Smooth muscle cell (in vitro differentiated cells): Measurements from ENCODE around the gene IAPP. TPM values are rescaled to one million over a fixed set of nuclear protein-coding genes. Genes with fewer than 3 reads are reported as not detected.
"Not testable (repeated sequence)": the region's sequence is repeated elsewhere in the genome, so short reads cannot be mapped to it uniquely, and the experiment has no call there.

Source experiments
- DNase-seq: peaks from one replicate; lab custom pipeline; 2025; ENCODE audit not compliant: unreplicated experiment; lab: John Stamatoyannopoulos, UW
- H2AFZ ChIP-seq: fragments of 200-600 bp; sonication (generic); 2 replicates; pipeline ENCODE4 v1.6.0; 2016; ENCODE audit warnings: antibody characterized with exemption, low read depth, mild to moderate bottlenecking
- H3F3A ChIP-seq: fragments of 200-600 bp; sonication (generic); 2 replicates; pipeline ENCODE4 v1.6.0; 2017; ENCODE audit warnings: antibody characterized with exemption, low read depth
- H3K27ac ChIP-seq: fragments of 200-600 bp; sonication (generic); 2 replicates; pipeline ENCODE4 v1.5.1; 2016; ENCODE audit warnings: low read depth, mild to moderate bottlenecking
- H3K27me3 ChIP-seq: fragments of 200-600 bp; sonication (generic); 2 replicates; pipeline ENCODE4 v1.6.1; 2016; ENCODE audit warnings: low read depth, mild to moderate bottlenecking
- H3K36me3 ChIP-seq: fragments of 200-600 bp; sonication (generic); 2 replicates; pipeline ENCODE4 v1.5.1; 2016; ENCODE audit warnings: low read depth
- H3K4me1 ChIP-seq: fragments of 200-600 bp; sonication (generic); 2 replicates; pipeline ENCODE4 v1.5.1; 2016; ENCODE audit warnings: low read depth
- H3K4me2 ChIP-seq: fragments of 200-600 bp; sonication (generic); 2 replicates; pipeline ENCODE4 v1.6.0; 2016; ENCODE audit warnings: mild to moderate bottlenecking
- H3K4me3 ChIP-seq: fragments of 200-600 bp; sonication (generic); 2 replicates; pipeline ENCODE4 v1.5.1; 2016; ENCODE audit warnings: mild to moderate bottlenecking
- H3K79me2 ChIP-seq: fragments of 200-600 bp; sonication (generic); 2 replicates; pipeline ENCODE4 v1.6.0; 2016; ENCODE audit warnings: low read depth, mild to moderate bottlenecking
- H3K9ac ChIP-seq: fragments of 200-600 bp; sonication (generic); 2 replicates; pipeline ENCODE4 v1.6.0; 2016; ENCODE audit warnings: low read depth
- H3K9me3 ChIP-seq: fragments of 200-600 bp; sonication (generic); replicated peaks from 2 replicates; pipeline ENCODE4 v1.5.1; 2016; ENCODE audit warnings: low read depth
- H4K20me1 ChIP-seq: fragments of 200-600 bp; sonication (generic); 2 replicates; pipeline ENCODE4 v1.6.0; 2016; ENCODE audit warnings: low read depth
- CTCF ChIP-seq: fragments of 200-600 bp; sonication (generic); IDR thresholded peaks from 2 replicates; pipeline ENCODE4 v1.5.1; 2017; ENCODE audit warnings: borderline replicate concordance, mild to moderate bottlenecking, antibody characterized with exemption; ENCODE audit not compliant: insufficient read depth, poor library complexity, severe bottlenecking
- WGBS: methylation state at CpG from one replicate; pipeline ENCODE4 v1.1.7; 2016; ENCODE audit warnings: low lambda C conversion rate; 5-methylcytosine and 5-hydroxymethylcytosine counted together
- polyA plus RNA-seq: library from polyadenylated mRNA; unstranded; fragments of >200 nt; fragmentation: Nextera tagmentation; extraction: Ambion mirVana; gene quantifications from 2 replicates; pipeline ENCODE4 v1.2.1, GENCODE V29; 2016
- total RNA-seq: library from RNA; depleted of rRNA; stranded (reverse); fragments of >200 nt; gene quantifications from 2 replicates; pipeline ENCODE4 v1.2.3, GENCODE V29; 2014

Gene IAPP
- total and polyA plus RNA-seq, 2 experiments from 2014 or later, result not detected

GRCh38 chr12:21370845-21371449 is 1.8 kb upstream of the IAPP start:
- no peaks in the 10 kb centered on the region for H3F3A ChIP-seq
- H3K27me3 ChIP-seq, result no peaks in the 10 kb centered on the region
- TF ChIP-seq CTCF, result no peak
- no peak overlapping the region for H3K27ac ChIP-seq
- DNase-seq, result no peak
- H2AFZ ChIP-seq, result no peak overlapping the region
- no peak overlapping the region for H3K4me2 ChIP-seq
- H4K20me1 ChIP-seq, result no peaks in the 10 kb centered on the region
- no peak overlapping the region for H3K9ac ChIP-seq
- no peak overlapping the region for H3K4me3 ChIP-seq
- H3K9me3 ChIP-seq, result no peaks in the 10 kb centered on the region
- no peaks in the 10 kb centered on the region for H3K79me2 ChIP-seq
- no peaks in the 10 kb centered on the region for H3K4me1 ChIP-seq
- WGBS, result 95% methylated on average over 7 of the region's 7 CpGs
- no peaks in the 10 kb centered on the region for H3K36me3 ChIP-seq

GRCh38 chr12:21379218-21379617 is 6.5 kb downstream of the IAPP start:
- Histone ChIP-seq H3K79me2 (no peaks in the 10 kb centered on the region), H3K27me3 (no peaks in the 10 kb centered on the region), H3F3A (no peaks in the 10 kb centered on the region), H4K20me1 (no peaks in the 10 kb centered on the region), H3K27ac (no peak overlapping the region), H3K4me2 (no peak overlapping the region), H2AFZ (no peak overlapping the region), H3K9ac (no peak overlapping the region), H3K4me3 (no peak overlapping the region), H3K4me1 (no peaks in the 10 kb centered on the region), H3K36me3 (no peaks in the 10 kb centered on the region), H3K9me3 (no peaks in the 10 kb centered on the region)
- no peak for TF ChIP-seq CTCF
- 92% methylated on average over 3 of the region's 3 CpGs for WGBS
- no peak for DNase-seq

- not testable (repeated sequence) for H2AFZ ChIP-seq, H3K9ac ChIP-seq, H3K4me3 ChIP-seq, H3K4me1 ChIP-seq, H3K9me3 ChIP-seq, DNase-seq, H3K4me2 ChIP-seq, H4K20me1 ChIP-seq, H3K36me3 ChIP-seq, H3F3A ChIP-seq, H3K27ac ChIP-seq, H3K79me2 ChIP-seq, H3K27me3 ChIP-seq
- 94% methylated on average over 5 of the region's 5 CpGs for WGBS
Observed at GRCh38 chr12:21381320-21381719, 8.6 kb downstream of the IAPP start.

GRCh38 chr12:21384261-21384660 is 11.6 kb downstream of the IAPP start:
- no peak for TF ChIP-seq CTCF
- H3K9ac ChIP-seq, result no peak overlapping the region
- H2AFZ ChIP-seq, result no peak overlapping the region
- no peak for DNase-seq
- no peaks in the 10 kb centered on the region for H4K20me1 ChIP-seq
- no peak overlapping the region for H3K4me2 ChIP-seq
- no peak overlapping the region for H3K4me3 ChIP-seq
- H3K36me3 ChIP-seq, result no peaks in the 10 kb centered on the region
- no peaks in the 10 kb centered on the region for H3K27me3 ChIP-seq
- no peaks in the 10 kb centered on the region for H3K9me3 ChIP-seq
- no peaks in the 10 kb centered on the region for H3K4me1 ChIP-seq
- WGBS, result 44% methylated on average over 2 of the region's 2 CpGs
- no peaks in the 10 kb centered on the region for H3F3A ChIP-seq
- no peaks in the 10 kb centered on the region for H3K79me2 ChIP-seq
- no peak overlapping the region for H3K27ac ChIP-seq
